GM23338 (cell line): ENCODE data around the gene MED9. TPM values are rescaled to one million over a fixed set of nuclear protein-coding genes. Genes with fewer than 3 reads are reported as not detected.

Experiments used
- ATAC-seq: fragments of 200-7000 bp; cut with Tn5 transposase; 3 replicates; pipeline ENCODE4 v1.9.1; 2020
- DNase-seq: peaks from one replicate; pipeline ENCODE4 v3.0.0-alpha.2; 2015; ENCODE audit warnings: low spot score
- H2AFZ ChIP-seq: fragments of 200-600 bp; sonication (generic); 2 replicates; pipeline ENCODE4 v1.8.0; 2016; ENCODE audit warnings: antibody characterized with exemption, mild to moderate bottlenecking, moderate library complexity
- H3F3A ChIP-seq: fragments of 200-600 bp; sonication (generic); replicated peaks from 2 replicates; pipeline ENCODE4 v1.8.0; 2017; ENCODE audit warnings: antibody characterized with exemption, mixed run types, low read depth
- H3K27ac ChIP-seq: fragments of 200-600 bp; sonication (generic); 2 replicates; pipeline ENCODE4 v1.6.1; 2016; ENCODE audit warnings: low read depth
- H3K27me3 ChIP-seq: fragments of 200-600 bp; sonication (generic); 2 replicates; pipeline ENCODE4 v1.8.0; 2016; ENCODE audit warnings: mild to moderate bottlenecking, mixed run types, moderate library complexity; ENCODE audit not compliant: insufficient read depth
- H3K36me3 ChIP-seq: fragments of 200-600 bp; sonication (generic); 2 replicates; pipeline ENCODE4 v1.8.0; 2016; ENCODE audit warnings: mild to moderate bottlenecking; ENCODE audit not compliant: insufficient read depth
- H3K4me1 ChIP-seq: fragments of 200-600 bp; sonication (generic); 2 replicates; pipeline ENCODE4 v1.8.0; 2016; ENCODE audit warnings: mild to moderate bottlenecking, moderate library complexity; ENCODE audit not compliant: insufficient read depth
- H3K4me2 ChIP-seq: fragments of 200-600 bp; sonication (generic); 2 replicates; pipeline ENCODE4 v1.7.1; 2017; ENCODE audit warnings: mixed run types
- H3K4me3 ChIP-seq: fragments of 200-600 bp; sonication (generic); 2 replicates; pipeline ENCODE4 v1.6.1; 2016; ENCODE audit warnings: mixed run types
- H3K79me2 ChIP-seq: fragments of 200-600 bp; sonication (generic); replicated peaks from 2 replicates; pipeline ENCODE4 v1.8.0; 2017; ENCODE audit warnings: mild to moderate bottlenecking; ENCODE audit not compliant: insufficient read depth
- H3K9me2 ChIP-seq: fragments of 200-600 bp; sonication (generic); 2 replicates; pipeline ENCODE4 v1.8.0; 2017; ENCODE audit not compliant: insufficient read depth
- H4K20me1 ChIP-seq: fragments of 200-600 bp; sonication (generic); replicated peaks from 2 replicates; pipeline ENCODE4 v1.8.0; 2017; ENCODE audit warnings: mild to moderate bottlenecking; ENCODE audit not compliant: insufficient read depth
- H3K27ac Mint-ChIP-seq: 2 replicates; pipeline ENCODE4 v1.8.0; 2020; ENCODE audit warnings: inconsistent platforms, mild to moderate bottlenecking, moderate library complexity, mixed read lengths
- H3K27me3 Mint-ChIP-seq: 3 replicates; pipeline ENCODE4 v1.8.0; 2022; ENCODE audit warnings: low read depth, mild to moderate bottlenecking, moderate library complexity, mixed read lengths, inconsistent platforms; ENCODE audit not compliant: insufficient read depth, poor library complexity
- H3K36me3 Mint-ChIP-seq: 3 replicates; pipeline ENCODE4 v1.8.0; 2021; ENCODE audit warnings: low read depth, mild to moderate bottlenecking, inconsistent platforms, moderate library complexity, mixed read lengths
- H3K4me1 Mint-ChIP-seq: 3 replicates; pipeline ENCODE4 v1.8.0; 2020; ENCODE audit warnings: mild to moderate bottlenecking, inconsistent platforms, mixed read lengths
- H3K4me3 Mint-ChIP-seq: 3 replicates; pipeline ENCODE4 v1.8.0; 2021; ENCODE audit warnings: moderate library complexity, mild to moderate bottlenecking, inconsistent platforms, mixed read lengths
- H3K9me3 Mint-ChIP-seq: 3 replicates; pipeline ENCODE4 v1.8.0; 2020; ENCODE audit warnings: moderate library complexity, mild to moderate bottlenecking, inconsistent platforms, mixed read lengths
- CREB1 ChIP-seq: fragments of 250-450 bp; sonication (Bioruptor Pico); IDR thresholded peaks from 2 replicates; pipeline ENCODE4 v1.5.0; 2020; ENCODE audit warnings: low read depth, mild to moderate bottlenecking, moderate library complexity
- CTCF ChIP-seq, 2 experiments: fragments of 200-600 bp in 1 of 2; sonication (generic) in 1 of 2; conservative IDR thresholded peaks; 2 replicates each; pipeline versions ENCODE4 v1.5.1 to v1.6.1; 2016 to 2017; ENCODE audit warnings: antibody characterized with exemption in 2 of 2, low read depth in 2 of 2, mild to moderate bottlenecking in 2 of 2, moderate library complexity in 1 of 2
- ETS1 ChIP-seq: IDR thresholded peaks from 2 replicates; pipeline ENCODE4 v1.6.1; 2016; ENCODE audit warnings: antibody characterized with exemption
- EZH2 ChIP-seq: fragments of 200-600 bp; sonication (generic); IDR thresholded peaks from one replicate; pipeline ENCODE4 v1.8.0; 2017; ENCODE audit warnings: antibody characterized with exemption, mild to moderate bottlenecking, low read depth; ENCODE audit not compliant: unreplicated experiment
- EZH2phosphoT487 ChIP-seq: fragments of 200-600 bp; sonication (generic); IDR thresholded peaks from one replicate; pipeline ENCODE4 v1.8.1; 2018; ENCODE audit warnings: antibody characterized with exemption; ENCODE audit not compliant: unreplicated experiment
- NANOG ChIP-seq: IDR thresholded peaks from 2 replicates; pipeline ENCODE4 v1.6.1; 2016; ENCODE audit warnings: antibody characterized with exemption, borderline replicate concordance
- POLR2AphosphoS5 ChIP-seq: IDR thresholded peaks from 2 replicates; pipeline ENCODE4 v1.6.1; 2016; ENCODE audit warnings: antibody characterized with exemption, low read depth
- REST ChIP-seq: IDR thresholded peaks from one replicate; pipeline ENCODE4 v1.6.1; 2018; ENCODE audit warnings: antibody characterized with exemption; ENCODE audit not compliant: unreplicated experiment
- STAT1 ChIP-seq: IDR thresholded peaks from one replicate; pipeline ENCODE4 v1.6.1; 2016; ENCODE audit warnings: antibody characterized with exemption; ENCODE audit not compliant: unreplicated experiment
- ZNF114 ChIP-seq: fragments of 250-450 bp; sonication (Bioruptor Pico); IDR thresholded peaks from 2 replicates; pipeline ENCODE4 v1.5.0; 2020; ENCODE audit warnings: mild to moderate bottlenecking, moderate library complexity
- ZNF331 ChIP-seq: fragments of 250-450 bp; sonication (Bioruptor Pico); IDR thresholded peaks from 2 replicates; pipeline ENCODE4 v1.5.0; 2020; ENCODE audit warnings: low read depth, mild to moderate bottlenecking, moderate library complexity
- polyA plus RNA-seq: library from polyadenylated mRNA; unstranded; fragments of >200 nt; fragmentation: Nextera tagmentation; extraction: Ambion mirVana; gene quantifications from 2 replicates; pipeline ENCODE4 v1.2.1, GENCODE V29; 2016
- total RNA-seq: library from RNA; depleted of rRNA; stranded (reverse); fragments of >200 nt; shearing (Covaris generic); gene quantifications from 2 replicates; pipeline ENCODE4 v1.2.3, GENCODE V29; 2014

Gene MED9
- total and polyA plus RNA-seq, 2 experiments from 2014 or later, result 17.3 to 19.9 TPM

GRCh38 chr17:17536702-17537101 is 59.9 kb downstream of the MED9 start:
- H3K36me3 ChIP-seq, result no peaks in the 10 kb centered on the region
- H3F3A ChIP-seq, result no peaks in the 10 kb centered on the region
- peaks cover 8% of the 10 kb centered on the region; the same call in 2 of the 3 replicates for H3K4me1 Mint-ChIP-seq
- TF ChIP-seq NANOG, result no peak
- TF ChIP-seq EZH2phosphoT487, result no peak
- no peak for TF ChIP-seq REST
- no peak for TF ChIP-seq POLR2AphosphoS5
- no peak for TF ChIP-seq STAT1
- no peak for TF ChIP-seq ZNF331 (CRISPR knock-in tag)
- no peak for TF ChIP-seq CREB1
- TF ChIP-seq ETS1, result no peak
- no peak for TF ChIP-seq EZH2
- no peaks in the 10 kb centered on the region for H3K79me2 ChIP-seq
- H4K20me1 ChIP-seq, result no peaks in the 10 kb centered on the region
- peaks cover 4% of the 10 kb centered on the region for H3K27me3 Mint-ChIP-seq
- H3K4me3 Mint-ChIP-seq, result no peak overlapping the region
- no peak overlapping the region for H2AFZ ChIP-seq
- H3K4me1 ChIP-seq, result no peaks in the 10 kb centered on the region
- no peaks in the 10 kb centered on the region for H3K9me3 Mint-ChIP-seq
- H3K27me3 ChIP-seq, result no peaks in the 10 kb centered on the region
- H3K9me2 ChIP-seq, result no peaks in the 10 kb centered on the region
- no peak overlapping the region for H3K4me3 ChIP-seq
- H3K27ac Mint-ChIP-seq, result no peak overlapping the region
- H3K4me2 ChIP-seq, result no peak overlapping the region
- H3K27ac ChIP-seq, result no peak overlapping the region
- no peaks in the 10 kb centered on the region for H3K36me3 Mint-ChIP-seq
- DNase-seq (no peak), ATAC-seq (no peak)

GRCh38 chr17:17537311-17538099 is 60.7 kb downstream of the MED9 start:
- Histone ChIP-seq H3K4me3 (no peak overlapping the region), H3K79me2 (no peaks in the 10 kb centered on the region), H3K4me2 (no peak overlapping the region), H3K27ac (no peak overlapping the region), H3F3A (no peaks in the 10 kb centered on the region), H4K20me1 (no peaks in the 10 kb centered on the region), H3K36me3 (no peaks in the 10 kb centered on the region), H2AFZ (no peak overlapping the region), H3K4me1 (no peaks in the 10 kb centered on the region), H3K9me2 (no peaks in the 10 kb centered on the region), H3K27me3 (no peaks in the 10 kb centered on the region)
- Mint-ChIP-seq H3K27ac (0 out of 2 replicates have a peak overlapping the region, but pooled peaks have one; percentile 46), H3K27me3 (peaks cover 4% of the 10 kb centered on the region), H3K4me1 (peaks cover 8% of the 10 kb centered on the region; the same call in 2 of the 3 replicates), H3K9me3 (no peaks in the 10 kb centered on the region), H3K36me3 (no peaks in the 10 kb centered on the region), H3K4me3 (no peak overlapping the region)
- ATAC-seq (no peak), DNase-seq (no peak)
- TF ChIP-seq CTCF (conservative IDR thresholded peaks at IDR 0.05; ENCODE audit: low read depth in 2 of 2) (no peak), ZNF114 (CRISPR knock-in tag) (no peak), REST (no peak)
